Endodermal cell (in vitro differentiated cells): ENCODE measurements around the gene GYPA. TPM values are rescaled to one million over a fixed set of nuclear protein-coding genes. Genes with fewer than 3 reads are reported as not detected.

Source experiments
- DNase-seq: peaks from one replicate; pipeline ENCODE4 v3.0.0-alpha.2; 2017
- H3K27ac ChIP-seq: 2 replicates; pipeline ENCODE4 v1.5.1; 2013; ENCODE audit warnings: mild to moderate bottlenecking, low read depth, low read length, moderate library complexity
- H3K27me3 ChIP-seq: 2 replicates; pipeline ENCODE4 v1.6.1; 2013; ENCODE audit warnings: mild to moderate bottlenecking, low read length, moderate library complexity; ENCODE audit not compliant: insufficient read depth, control insufficient read depth, poor library complexity, severe bottlenecking
- H3K36me3 ChIP-seq: 2 replicates; pipeline ENCODE4 v1.7.0; 2013; ENCODE audit warnings: mild to moderate bottlenecking, low read length, moderate library complexity; ENCODE audit not compliant: control insufficient read depth, insufficient read depth
- H3K4me1 ChIP-seq: one replicate; pipeline ENCODE4 v1.7.0; 2013; ENCODE audit warnings: low read length; ENCODE audit not compliant: control insufficient read depth, insufficient read depth
- H3K4me3 ChIP-seq: 2 replicates; pipeline ENCODE4 v1.5.1; 2013; ENCODE audit warnings: mild to moderate bottlenecking, low read length, moderate library complexity
- H3K9ac ChIP-seq: 2 replicates; pipeline ENCODE4 v1.6.1; 2013; ENCODE audit warnings: mild to moderate bottlenecking, low read length, moderate library complexity; ENCODE audit not compliant: poor library complexity, severe bottlenecking; ENCODE audit errors: extremely low read depth
- H3K9me3 ChIP-seq: 2 replicates; pipeline ENCODE4 v1.6.1; 2013; ENCODE audit warnings: mild to moderate bottlenecking, low read length, moderate library complexity; ENCODE audit not compliant: control insufficient read depth
- H3K27ac Mint-ChIP-seq: 2 replicates; pipeline ENCODE4 v1.8.0; 2020; ENCODE audit warnings: mixed read lengths
- H3K27me3 Mint-ChIP-seq: 2 replicates; pipeline ENCODE4 v1.8.0; 2021; ENCODE audit warnings: mild to moderate bottlenecking, mixed read lengths; ENCODE audit not compliant: insufficient read depth
- H3K36me3 Mint-ChIP-seq: 2 replicates; pipeline ENCODE4 v1.8.0; 2020; ENCODE audit warnings: low read depth, mixed read lengths
- H3K4me1 Mint-ChIP-seq: 2 replicates; pipeline ENCODE4 v1.8.0; 2020; ENCODE audit warnings: mixed read lengths
- H3K4me3 Mint-ChIP-seq: 2 replicates; pipeline ENCODE4 v1.8.0; 2020; ENCODE audit warnings: mild to moderate bottlenecking, moderate library complexity, mixed read lengths
- H3K9me3 Mint-ChIP-seq: 2 replicates; pipeline ENCODE4 v1.8.0; 2020; ENCODE audit warnings: mild to moderate bottlenecking, mixed read lengths
- WGBS, 2 experiments: methylation state at CpG; one replicate each; pipeline versions ENCODE4 v1.1.5 to v1.1.7; 2013; ENCODE audit warnings: missing lambda C conversion rate in 2 of 2, mixed read lengths in 1 of 2; ENCODE audit not compliant: insufficient coverage in 1 of 2, insufficient read length in 1 of 2; 5-methylcytosine and 5-hydroxymethylcytosine counted together
- total RNA-seq, 2 donors: library from RNA; stranded (reverse); fragmentation: NEBNext Ultra II Directional in 1 of 2; extraction: Animal tissue kit (Norgen Biotek cat#: 25700) in 1 of 2; gene quantifications; 2 replicates in 1 of 2; 3 replicates in 1 of 2; pipeline ENCODE4 v1.2.1, GENCODE V29; 2021
- TF ChIP-seq, protein P1 (sequence below): fragments of 200-600 bp; sonication (generic); conservative IDR thresholded peaks from 2 replicates; pipeline ENCODE4 v1.5.0; 2021; ENCODE audit warnings: antibody characterized with exemption, mild to moderate bottlenecking

Gene GYPA
- total RNA-seq, 2 donors from 2014 or later = 0.58 TPM; not detected in 1

DNA sequence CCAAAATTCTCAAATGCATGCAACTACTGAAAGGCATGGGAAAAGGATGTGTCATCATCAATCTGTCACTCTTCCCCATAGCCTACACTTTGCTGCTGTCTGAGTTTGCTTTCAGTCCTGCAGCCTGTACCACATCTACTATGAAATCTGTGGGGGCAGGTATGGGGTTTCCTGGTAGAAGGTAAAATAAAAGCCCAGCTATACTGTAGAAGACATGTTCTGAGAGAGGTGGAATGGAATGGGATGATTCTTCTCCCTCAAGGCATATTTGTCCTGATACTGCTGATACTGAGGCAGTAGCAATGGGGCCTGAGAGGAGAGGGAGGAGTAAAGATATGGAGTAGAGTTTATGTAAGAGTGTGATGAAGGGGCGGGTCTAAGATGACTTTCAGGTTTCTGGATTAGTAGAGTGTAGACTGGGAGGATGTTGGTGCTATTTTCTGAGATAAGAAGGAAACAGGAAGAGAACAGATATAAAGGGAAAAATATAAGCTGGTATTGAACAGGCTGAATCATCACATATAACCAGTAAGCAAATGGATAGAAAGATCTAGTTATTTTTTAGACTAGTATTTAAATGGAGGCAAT, 38.7 kb upstream of the GYPA start:
- Mint-ChIP-seq H3K9me3 (no peaks in the 10 kb centered on the region), H3K27me3 (no peaks in the 10 kb centered on the region), H3K4me1 (peaks cover 29% of the 10 kb centered on the region), H3K36me3 (no peaks in the 10 kb centered on the region), H3K27ac (no peak overlapping the region), H3K4me3 (no peak overlapping the region)
- Histone ChIP-seq H3K4me1 (peaks cover 6% of the 10 kb centered on the region), H3K9ac (no peak overlapping the region), H3K36me3 (no peaks in the 10 kb centered on the region), H3K9me3 (no peaks in the 10 kb centered on the region), H3K4me3 (no peak overlapping the region), H3K27me3 (no peaks in the 10 kb centered on the region), H3K27ac (no peak overlapping the region)
- 97 to 100% methylated on average over 1 of the region's 1 CpG for WGBS, 2 experiments
- DNase-seq = no peak
- TF ChIP-seq, protein P1, sequence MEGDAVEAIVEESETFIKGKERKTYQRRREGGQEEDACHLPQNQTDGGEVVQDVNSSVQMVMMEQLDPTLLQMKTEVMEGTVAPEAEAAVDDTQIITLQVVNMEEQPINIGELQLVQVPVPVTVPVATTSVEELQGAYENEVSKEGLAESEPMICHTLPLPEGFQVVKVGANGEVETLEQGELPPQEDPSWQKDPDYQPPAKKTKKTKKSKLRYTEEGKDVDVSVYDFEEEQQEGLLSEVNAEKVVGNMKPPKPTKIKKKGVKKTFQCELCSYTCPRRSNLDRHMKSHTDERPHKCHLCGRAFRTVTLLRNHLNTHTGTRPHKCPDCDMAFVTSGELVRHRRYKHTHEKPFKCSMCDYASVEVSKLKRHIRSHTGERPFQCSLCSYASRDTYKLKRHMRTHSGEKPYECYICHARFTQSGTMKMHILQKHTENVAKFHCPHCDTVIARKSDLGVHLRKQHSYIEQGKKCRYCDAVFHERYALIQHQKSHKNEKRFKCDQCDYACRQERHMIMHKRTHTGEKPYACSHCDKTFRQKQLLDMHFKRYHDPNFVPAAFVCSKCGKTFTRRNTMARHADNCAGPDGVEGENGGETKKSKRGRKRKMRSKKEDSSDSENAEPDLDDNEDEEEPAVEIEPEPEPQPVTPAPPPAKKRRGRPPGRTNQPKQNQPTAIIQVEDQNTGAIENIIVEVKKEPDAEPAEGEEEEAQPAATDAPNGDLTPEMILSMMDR = no peak

DNA sequence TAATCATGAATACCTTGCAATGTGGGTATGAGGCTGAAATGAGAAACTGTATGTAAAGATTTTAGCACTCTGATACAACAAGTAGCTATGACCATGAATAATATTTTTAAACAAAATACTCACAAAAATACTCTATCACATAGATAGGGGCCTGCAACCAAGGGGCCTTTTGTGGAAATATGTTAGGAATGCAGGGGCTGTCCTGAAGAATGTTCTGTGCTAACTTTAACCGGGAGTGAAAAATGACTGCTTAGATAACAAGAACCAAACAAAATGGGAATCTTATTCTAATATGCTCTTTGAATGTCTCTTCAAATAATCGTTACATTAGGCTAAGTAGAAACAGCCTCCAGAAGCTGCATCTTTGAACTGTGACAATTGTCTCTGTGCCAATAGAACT, 37.9 kb upstream of the GYPA start:
- no peaks in the 10 kb centered on the region for H3K27me3 Mint-ChIP-seq
- H3K27me3 ChIP-seq = no peaks in the 10 kb centered on the region
- no peak overlapping the region for H3K27ac Mint-ChIP-seq
- H3K36me3 ChIP-seq = no peaks in the 10 kb centered on the region
- H3K4me3 ChIP-seq = no peak overlapping the region
- no peak overlapping the region for H3K9ac ChIP-seq
- H3K4me1 ChIP-seq = peaks cover 6% of the 10 kb centered on the region
- no peak overlapping the region for H3K4me3 Mint-ChIP-seq
- WGBS, 2 experiments = 36 to 54% methylated on average over 2 of the region's 2 CpGs
- H3K36me3 Mint-ChIP-seq = no peaks in the 10 kb centered on the region
- H3K4me1 Mint-ChIP-seq = peaks cover 29% of the 10 kb centered on the region
- no peaks in the 10 kb centered on the region for H3K9me3 ChIP-seq
- H3K9me3 Mint-ChIP-seq = no peaks in the 10 kb centered on the region
- TF ChIP-seq, protein P1 = no peak
- DNase-seq = no peak
- no peak overlapping the region for H3K27ac ChIP-seq

DNA sequence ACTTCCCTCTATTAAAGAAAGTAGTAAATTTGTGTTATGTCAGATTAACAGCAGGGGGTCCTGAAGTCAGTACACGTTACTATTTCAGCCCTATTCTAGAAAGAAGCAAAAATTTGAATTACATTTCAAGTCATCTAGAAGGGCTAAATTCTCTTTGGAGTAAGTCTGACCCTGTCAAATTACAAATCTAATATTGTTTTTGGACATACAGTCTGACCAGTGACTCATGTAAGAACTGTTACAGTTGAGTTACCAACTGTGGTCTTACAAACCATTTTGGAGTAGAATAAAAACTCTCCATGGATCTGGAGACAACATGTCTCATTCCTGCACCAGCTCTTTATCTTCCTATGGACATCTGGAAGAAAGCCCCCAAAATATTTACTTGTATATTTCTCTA, 36.0 kb upstream of the GYPA start:
- no peak overlapping the region for H3K27ac Mint-ChIP-seq
- no peaks in the 10 kb centered on the region for H3K36me3 Mint-ChIP-seq
- WGBS, 2 experiments = 87% methylated on average over 1 of the region's 1 CpG; no CpG with 5 or more reads in 1 of the 2 experiments
- DNase-seq = no peak
- no peak overlapping the region for H3K4me3 Mint-ChIP-seq
- Histone ChIP-seq H3K36me3 (no peaks in the 10 kb centered on the region), H3K9me3 (no peaks in the 10 kb centered on the region), H3K27me3 (no peaks in the 10 kb centered on the region), H3K4me1 (peaks cover 12% of the 10 kb centered on the region), H3K9ac (no peak overlapping the region), H3K27ac (no peak overlapping the region), H3K4me3 (no peak overlapping the region)
- H3K4me1 Mint-ChIP-seq = peaks cover 31% of the 10 kb centered on the region
- no peaks in the 10 kb centered on the region for H3K9me3 Mint-ChIP-seq
- TF ChIP-seq, protein P1 = no peak
- no peaks in the 10 kb centered on the region for H3K27me3 Mint-ChIP-seq
